Hepatocyte (in vitro differentiated cells): ENCODE data around the gene EFHD2.

Source experiments
- EZH2 ChIP-seq: fragments of 200-600 bp; sonication (generic); IDR thresholded peaks from 2 replicates; pipeline ENCODE4 v1.6.1; 2016; ENCODE audit warnings: antibody characterized with exemption, mild to moderate bottlenecking, borderline replicate concordance
- TF ChIP-seq, protein P1 (sequence below): fragments of 200-600 bp; sonication (generic); IDR thresholded peaks from 2 replicates; pipeline ENCODE4 v1.5.1; 2016; ENCODE audit warnings: antibody characterized with exemption, mild to moderate bottlenecking; ENCODE audit not compliant: poor library complexity

GRCh38 chr1:15378729-15379128, 31.0 kb upstream of the EFHD2 start:
- TF ChIP-seq, protein P1, sequence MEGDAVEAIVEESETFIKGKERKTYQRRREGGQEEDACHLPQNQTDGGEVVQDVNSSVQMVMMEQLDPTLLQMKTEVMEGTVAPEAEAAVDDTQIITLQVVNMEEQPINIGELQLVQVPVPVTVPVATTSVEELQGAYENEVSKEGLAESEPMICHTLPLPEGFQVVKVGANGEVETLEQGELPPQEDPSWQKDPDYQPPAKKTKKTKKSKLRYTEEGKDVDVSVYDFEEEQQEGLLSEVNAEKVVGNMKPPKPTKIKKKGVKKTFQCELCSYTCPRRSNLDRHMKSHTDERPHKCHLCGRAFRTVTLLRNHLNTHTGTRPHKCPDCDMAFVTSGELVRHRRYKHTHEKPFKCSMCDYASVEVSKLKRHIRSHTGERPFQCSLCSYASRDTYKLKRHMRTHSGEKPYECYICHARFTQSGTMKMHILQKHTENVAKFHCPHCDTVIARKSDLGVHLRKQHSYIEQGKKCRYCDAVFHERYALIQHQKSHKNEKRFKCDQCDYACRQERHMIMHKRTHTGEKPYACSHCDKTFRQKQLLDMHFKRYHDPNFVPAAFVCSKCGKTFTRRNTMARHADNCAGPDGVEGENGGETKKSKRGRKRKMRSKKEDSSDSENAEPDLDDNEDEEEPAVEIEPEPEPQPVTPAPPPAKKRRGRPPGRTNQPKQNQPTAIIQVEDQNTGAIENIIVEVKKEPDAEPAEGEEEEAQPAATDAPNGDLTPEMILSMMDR, result no peak
- no peak for TF ChIP-seq EZH2
